ENCODE measurements around the gene RPL38.

Gene RPL38

DNA sequence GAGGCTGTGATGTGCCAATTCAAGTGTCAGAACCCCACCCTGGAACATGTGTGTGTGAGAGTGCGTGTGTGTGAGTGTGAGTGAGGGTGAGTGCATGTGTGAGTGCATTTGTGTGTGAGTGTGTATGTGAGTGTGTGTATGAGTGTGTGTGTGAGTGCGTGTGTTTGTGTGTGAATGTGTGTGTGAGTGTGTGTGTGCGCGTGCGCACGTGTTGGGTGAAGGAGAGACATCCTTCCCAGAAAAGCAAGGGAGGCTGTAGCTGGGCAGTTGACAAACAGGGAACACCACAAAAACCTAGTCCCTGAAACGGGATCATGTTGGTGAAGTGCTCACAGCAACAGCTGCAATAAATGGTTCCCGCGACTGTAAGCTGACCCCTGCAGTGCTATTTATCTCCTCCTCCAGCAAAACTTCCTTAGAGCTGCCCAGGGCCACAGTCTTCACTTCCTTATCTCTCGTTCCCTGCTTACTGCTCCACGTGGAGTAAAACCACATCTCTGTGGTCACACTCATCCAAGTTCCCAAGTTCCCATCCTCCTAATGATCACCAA is 40.1 kb upstream of the RPL38 start (continued):
- TF ChIP-seq, protein P1, sequence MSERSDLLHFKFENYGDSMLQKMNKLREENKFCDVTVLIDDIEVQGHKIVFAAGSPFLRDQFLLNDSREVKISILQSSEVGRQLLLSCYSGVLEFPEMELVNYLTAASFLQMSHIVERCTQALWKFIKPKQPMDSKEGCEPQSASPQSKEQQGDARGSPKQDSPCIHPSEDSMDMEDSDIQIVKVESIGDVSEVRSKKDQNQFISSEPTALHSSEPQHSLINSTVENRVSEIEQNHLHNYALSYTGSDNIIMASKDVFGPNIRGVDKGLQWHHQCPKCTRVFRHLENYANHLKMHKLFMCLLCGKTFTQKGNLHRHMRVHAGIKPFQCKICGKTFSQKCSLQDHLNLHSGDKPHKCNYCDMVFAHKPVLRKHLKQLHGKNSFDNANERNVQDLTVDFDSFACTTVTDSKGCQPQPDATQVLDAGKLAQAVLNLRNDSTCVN (tag by site-specific recombination; optimal IDR thresholded peaks at IDR 0.05), result no peak
- TF ChIP-seq ZNF16 (tag by site-specific recombination; IDR thresholded peaks at IDR 0.05; ENCODE audit: low read depth) (no peak), ZNF529 (tag by site-specific recombination; IDR thresholded peaks at IDR 0.05; ENCODE audit: insufficient replicate concordance) (no peak), IKZF3 (tag by site-specific recombination; IDR thresholded peaks at IDR 0.05) (no peak), MYNN (tag by site-specific recombination; IDR thresholded peaks at IDR 0.05; ENCODE audit: borderline replicate concordance) (no peak), FEZF1 (tag by site-specific recombination; IDR thresholded peaks at IDR 0.05) (no peak), PRDM1 (tag by site-specific recombination; IDR thresholded peaks at IDR 0.05) (no peak), ZBTB17 (tag by site-specific recombination; IDR thresholded peaks at IDR 0.05) (no peak), ZNF558 (tag by site-specific recombination; IDR thresholded peaks at IDR 0.05) (no peak), ZNF416 (tag by site-specific recombination; IDR thresholded peaks at IDR 0.05) (no peak), ZNF792 (tag by site-specific recombination; IDR thresholded peaks at IDR 0.05) (no peak), ZNF202 (tag by site-specific recombination; IDR thresholded peaks at IDR 0.05; ENCODE audit: borderline replicate concordance) (no peak)
- TF ChIP-seq, protein P2, sequence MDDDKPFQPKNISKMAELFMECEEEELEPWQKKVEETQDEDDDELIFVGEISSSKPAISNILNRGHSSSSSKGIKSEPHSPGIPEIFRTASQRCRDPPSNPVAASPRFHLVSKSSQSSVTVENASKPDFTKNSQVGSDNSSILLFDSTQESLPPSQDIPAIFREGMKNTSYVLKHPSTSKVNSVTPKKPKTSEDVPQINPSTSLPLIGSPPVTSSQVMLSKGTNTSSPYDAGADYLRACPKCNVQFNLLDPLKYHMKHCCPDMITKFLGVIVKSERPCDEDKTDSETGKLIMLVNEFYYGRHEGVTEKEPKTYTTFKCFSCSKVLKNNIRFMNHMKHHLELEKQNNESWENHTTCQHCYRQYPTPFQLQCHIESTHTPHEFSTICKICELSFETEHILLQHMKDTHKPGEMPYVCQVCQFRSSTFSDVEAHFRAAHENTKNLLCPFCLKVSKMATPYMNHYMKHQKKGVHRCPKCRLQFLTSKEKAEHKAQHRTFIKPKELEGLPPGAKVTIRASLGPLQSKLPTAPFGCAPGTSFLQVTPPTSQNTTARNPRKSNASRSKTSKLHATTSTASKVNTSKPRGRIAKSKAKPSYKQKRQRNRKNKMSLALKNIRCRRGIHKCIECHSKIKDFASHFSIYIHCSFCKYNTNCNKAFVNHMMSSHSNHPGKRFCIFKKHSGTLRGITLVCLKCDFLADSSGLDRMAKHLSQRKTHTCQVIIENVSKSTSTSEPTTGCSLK (tag by site-specific recombination; IDR thresholded peaks at IDR 0.05), result no peak
- TF ChIP-seq, protein P3, sequence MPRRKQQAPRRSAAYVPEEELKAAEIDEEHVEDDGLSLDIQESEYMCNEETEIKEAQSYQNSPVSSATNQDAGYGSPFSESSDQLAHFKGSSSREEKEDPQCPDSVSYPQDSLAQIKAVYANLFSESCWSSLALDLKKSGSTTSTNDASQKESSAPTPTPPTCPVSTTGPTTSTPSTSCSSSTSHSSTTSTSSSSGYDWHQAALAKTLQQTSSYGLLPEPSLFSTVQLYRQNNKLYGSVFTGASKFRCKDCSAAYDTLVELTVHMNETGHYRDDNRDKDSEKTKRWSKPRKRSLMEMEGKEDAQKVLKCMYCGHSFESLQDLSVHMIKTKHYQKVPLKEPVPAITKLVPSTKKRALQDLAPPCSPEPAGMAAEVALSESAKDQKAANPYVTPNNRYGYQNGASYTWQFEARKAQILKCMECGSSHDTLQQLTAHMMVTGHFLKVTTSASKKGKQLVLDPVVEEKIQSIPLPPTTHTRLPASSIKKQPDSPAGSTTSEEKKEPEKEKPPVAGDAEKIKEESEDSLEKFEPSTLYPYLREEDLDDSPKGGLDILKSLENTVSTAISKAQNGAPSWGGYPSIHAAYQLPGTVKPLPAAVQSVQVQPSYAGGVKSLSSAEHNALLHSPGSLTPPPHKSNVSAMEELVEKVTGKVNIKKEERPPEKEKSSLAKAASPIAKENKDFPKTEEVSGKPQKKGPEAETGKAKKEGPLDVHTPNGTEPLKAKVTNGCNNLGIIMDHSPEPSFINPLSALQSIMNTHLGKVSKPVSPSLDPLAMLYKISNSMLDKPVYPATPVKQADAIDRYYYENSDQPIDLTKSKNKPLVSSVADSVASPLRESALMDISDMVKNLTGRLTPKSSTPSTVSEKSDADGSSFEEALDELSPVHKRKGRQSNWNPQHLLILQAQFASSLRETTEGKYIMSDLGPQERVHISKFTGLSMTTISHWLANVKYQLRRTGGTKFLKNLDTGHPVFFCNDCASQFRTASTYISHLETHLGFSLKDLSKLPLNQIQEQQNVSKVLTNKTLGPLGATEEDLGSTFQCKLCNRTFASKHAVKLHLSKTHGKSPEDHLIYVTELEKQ (tag by site-specific recombination; IDR thresholded peaks at IDR 0.05; ENCODE audit: borderline replicate concordance), result no peak
- TF ChIP-seq, protein P4, sequence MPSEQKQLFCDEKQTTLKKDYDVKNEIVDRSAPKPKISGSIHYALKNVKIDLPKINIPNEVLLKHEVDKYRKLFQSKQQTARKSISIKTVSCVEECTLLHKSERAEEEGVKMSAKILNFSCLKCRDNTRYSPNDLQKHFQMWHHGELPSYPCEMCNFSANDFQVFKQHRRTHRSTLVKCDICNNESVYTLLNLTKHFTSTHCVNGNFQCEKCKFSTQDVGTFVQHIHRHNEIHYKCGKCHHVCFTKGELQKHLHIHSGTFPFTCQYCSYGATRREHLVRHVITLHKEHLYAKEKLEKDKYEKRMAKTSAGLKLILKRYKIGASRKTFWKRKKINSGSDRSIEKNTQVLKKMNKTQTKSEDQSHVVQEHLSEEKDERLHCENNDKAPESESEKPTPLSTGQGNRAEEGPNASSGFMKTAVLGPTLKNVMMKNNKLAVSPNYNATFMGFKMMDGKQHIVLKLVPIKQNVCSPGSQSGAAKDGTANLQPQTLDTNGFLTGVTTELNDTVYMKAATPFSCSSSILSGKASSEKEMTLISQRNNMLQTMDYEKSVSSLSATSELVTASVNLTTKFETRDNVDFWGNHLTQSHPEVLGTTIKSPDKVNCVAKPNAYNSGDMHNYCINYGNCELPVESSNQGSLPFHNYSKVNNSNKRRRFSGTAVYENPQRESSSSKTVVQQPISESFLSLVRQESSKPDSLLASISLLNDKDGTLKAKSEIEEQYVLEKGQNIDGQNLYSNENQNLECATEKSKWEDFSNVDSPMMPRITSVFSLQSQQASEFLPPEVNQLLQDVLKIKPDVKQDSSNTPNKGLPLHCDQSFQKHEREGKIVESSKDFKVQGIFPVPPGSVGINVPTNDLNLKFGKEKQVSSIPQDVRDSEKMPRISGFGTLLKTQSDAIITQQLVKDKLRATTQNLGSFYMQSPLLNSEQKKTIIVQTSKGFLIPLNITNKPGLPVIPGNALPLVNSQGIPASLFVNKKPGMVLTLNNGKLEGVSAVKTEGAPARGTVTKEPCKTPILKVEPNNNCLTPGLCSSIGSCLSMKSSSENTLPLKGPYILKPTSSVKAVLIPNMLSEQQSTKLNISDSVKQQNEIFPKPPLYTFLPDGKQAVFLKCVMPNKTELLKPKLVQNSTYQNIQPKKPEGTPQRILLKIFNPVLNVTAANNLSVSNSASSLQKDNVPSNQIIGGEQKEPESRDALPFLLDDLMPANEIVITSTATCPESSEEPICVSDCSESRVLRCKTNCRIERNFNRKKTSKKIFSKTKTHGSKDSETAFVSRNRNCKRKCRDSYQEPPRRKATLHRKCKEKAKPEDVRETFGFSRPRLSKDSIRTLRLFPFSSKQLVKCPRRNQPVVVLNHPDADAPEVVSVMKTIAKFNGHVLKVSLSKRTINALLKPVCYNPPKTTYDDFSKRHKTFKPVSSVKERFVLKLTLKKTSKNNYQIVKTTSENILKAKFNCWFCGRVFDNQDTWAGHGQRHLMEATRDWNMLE (tag by site-specific recombination; conservative IDR thresholded peaks at IDR 0.05; ENCODE audit: low read depth), result no peak
- TF ChIP-seq, protein P5, sequence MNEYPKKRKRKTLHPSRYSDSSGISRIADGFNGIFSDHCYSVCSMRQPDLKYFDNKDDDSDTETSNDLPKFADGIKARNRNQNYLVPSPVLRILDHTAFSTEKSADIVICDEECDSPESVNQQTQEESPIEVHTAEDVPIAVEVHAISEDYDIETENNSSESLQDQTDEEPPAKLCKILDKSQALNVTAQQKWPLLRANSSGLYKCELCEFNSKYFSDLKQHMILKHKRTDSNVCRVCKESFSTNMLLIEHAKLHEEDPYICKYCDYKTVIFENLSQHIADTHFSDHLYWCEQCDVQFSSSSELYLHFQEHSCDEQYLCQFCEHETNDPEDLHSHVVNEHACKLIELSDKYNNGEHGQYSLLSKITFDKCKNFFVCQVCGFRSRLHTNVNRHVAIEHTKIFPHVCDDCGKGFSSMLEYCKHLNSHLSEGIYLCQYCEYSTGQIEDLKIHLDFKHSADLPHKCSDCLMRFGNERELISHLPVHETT (tag by site-specific recombination; IDR thresholded peaks at IDR 0.05), result no peak
- TF ChIP-seq, protein P6, sequence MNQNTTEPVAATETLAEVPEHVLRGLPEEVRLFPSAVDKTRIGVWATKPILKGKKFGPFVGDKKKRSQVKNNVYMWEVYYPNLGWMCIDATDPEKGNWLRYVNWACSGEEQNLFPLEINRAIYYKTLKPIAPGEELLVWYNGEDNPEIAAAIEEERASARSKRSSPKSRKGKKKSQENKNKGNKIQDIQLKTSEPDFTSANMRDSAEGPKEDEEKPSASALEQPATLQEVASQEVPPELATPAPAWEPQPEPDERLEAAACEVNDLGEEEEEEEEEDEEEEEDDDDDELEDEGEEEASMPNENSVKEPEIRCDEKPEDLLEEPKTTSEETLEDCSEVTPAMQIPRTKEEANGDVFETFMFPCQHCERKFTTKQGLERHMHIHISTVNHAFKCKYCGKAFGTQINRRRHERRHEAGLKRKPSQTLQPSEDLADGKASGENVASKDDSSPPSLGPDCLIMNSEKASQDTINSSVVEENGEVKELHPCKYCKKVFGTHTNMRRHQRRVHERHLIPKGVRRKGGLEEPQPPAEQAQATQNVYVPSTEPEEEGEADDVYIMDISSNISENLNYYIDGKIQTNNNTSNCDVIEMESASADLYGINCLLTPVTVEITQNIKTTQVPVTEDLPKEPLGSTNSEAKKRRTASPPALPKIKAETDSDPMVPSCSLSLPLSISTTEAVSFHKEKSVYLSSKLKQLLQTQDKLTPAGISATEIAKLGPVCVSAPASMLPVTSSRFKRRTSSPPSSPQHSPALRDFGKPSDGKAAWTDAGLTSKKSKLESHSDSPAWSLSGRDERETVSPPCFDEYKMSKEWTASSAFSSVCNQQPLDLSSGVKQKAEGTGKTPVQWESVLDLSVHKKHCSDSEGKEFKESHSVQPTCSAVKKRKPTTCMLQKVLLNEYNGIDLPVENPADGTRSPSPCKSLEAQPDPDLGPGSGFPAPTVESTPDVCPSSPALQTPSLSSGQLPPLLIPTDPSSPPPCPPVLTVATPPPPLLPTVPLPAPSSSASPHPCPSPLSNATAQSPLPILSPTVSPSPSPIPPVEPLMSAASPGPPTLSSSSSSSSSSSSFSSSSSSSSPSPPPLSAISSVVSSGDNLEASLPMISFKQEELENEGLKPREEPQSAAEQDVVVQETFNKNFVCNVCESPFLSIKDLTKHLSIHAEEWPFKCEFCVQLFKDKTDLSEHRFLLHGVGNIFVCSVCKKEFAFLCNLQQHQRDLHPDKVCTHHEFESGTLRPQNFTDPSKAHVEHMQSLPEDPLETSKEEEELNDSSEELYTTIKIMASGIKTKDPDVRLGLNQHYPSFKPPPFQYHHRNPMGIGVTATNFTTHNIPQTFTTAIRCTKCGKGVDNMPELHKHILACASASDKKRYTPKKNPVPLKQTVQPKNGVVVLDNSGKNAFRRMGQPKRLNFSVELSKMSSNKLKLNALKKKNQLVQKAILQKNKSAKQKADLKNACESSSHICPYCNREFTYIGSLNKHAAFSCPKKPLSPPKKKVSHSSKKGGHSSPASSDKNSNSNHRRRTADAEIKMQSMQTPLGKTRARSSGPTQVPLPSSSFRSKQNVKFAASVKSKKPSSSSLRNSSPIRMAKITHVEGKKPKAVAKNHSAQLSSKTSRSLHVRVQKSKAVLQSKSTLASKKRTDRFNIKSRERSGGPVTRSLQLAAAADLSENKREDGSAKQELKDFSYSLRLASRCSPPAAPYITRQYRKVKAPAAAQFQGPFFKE (tag by site-specific recombination; IDR thresholded peaks at IDR 0.05; ENCODE audit: borderline replicate concordance), result no peak
- TF ChIP-seq, protein P7, sequence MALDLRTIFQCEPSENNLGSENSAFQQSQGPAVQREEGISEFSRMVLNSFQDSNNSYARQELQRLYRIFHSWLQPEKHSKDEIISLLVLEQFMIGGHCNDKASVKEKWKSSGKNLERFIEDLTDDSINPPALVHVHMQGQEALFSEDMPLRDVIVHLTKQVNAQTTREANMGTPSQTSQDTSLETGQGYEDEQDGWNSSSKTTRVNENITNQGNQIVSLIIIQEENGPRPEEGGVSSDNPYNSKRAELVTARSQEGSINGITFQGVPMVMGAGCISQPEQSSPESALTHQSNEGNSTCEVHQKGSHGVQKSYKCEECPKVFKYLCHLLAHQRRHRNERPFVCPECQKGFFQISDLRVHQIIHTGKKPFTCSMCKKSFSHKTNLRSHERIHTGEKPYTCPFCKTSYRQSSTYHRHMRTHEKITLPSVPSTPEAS (tag by site-specific recombination; IDR thresholded peaks at IDR 0.05), result peak; percentile 80

Data from HEK293 (cell line).